ENCODE data around the gene SYT1.

The SYT1 gene

DNA sequence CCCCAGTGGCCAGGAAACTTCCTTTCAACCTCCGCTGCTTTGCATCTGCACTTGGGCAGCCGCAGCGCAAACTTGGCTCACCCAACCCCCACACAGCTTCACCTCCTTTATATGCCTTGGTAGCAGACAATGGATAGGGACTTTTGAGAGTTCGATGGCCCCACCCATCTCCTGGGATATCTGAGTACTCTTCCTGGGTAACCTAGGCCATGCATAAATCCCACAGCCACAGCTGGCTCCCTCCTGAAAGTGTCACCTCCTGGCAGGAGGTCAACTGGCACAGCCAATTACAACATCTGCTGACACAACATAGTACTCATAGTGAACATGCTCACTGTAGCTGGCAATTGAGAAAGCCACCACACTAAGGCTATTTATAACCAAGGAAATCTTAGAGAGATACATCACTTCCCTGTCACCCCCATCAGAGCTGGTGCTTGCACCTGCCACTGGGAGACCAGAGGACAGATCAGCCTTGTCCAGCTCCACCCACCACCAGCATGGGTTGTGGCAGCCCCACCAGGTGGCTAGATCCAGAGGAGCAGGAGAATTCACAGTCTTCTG, 410.0 kb downstream of the SYT1 start:
- no peak for DNase-seq (ENCODE audit: low read depth in 1 of 2, low spot score in 1 of 2)

DNA sequence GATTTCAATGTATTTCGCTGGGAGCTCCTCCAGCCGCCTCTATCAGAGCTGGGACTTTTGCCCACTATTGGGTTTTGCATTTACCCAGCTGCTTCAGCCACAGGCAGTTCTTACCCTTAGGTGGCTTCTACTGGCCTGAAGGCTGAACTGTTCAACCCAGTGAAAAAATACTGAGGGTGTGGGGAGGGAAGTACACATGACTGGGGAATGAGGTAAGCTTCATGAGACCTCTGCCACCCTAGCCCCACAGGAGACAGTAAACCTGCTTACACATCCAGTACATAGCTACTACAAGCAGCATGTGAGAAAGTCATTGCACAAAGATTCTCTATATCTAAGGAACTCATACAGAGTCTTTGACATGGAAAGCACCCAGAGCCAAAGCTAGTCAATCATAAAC, 411.1 kb downstream of the SYT1 start:
- DNase-seq (ENCODE audit: low read depth in 1 of 2, low spot score in 1 of 2) = no peak

DNA sequence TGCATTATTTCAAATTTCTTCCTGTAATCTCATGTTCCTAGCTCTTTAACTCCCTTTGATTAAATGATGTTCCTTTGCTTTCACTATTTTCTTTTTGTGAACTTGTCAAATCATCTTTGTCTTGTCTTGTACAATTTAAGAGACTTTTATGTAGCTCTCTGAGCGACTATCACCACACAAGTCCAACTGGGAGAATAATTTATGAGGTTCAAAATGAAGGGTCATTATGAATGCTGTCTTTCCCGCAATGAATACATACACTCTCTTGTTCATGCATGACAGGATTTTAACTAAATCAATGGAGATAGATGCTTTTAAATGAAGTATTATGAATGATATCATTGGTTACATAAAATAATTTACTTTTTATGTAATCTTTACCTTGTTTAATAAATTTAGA, 418.8 kb downstream of the SYT1 start:
- no peak for DNase-seq (ENCODE audit: low read depth in 1 of 2, low spot score in 1 of 2)

DNA sequence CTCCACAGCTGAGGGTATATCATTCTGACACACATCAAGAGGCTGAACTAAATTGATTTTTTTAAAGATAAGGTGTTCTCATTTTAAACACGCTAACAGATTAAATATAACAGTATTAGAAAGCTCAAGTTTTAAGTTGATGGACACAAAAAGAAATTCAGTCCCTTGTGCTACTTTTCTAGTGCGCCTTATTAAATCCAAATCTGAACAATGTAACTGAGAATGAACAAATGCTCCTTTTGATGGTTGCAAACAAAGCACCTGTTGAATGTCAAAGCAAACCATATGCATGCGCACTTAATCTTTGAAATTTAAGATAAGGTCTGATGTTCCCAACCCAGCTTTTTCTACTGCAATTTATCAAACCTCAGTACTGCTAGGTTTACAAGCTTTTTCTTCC, 424.3 kb downstream of the SYT1 start:
- no peak for DNase-seq (ENCODE audit: low read depth in 1 of 2, low spot score in 1 of 2)

DNA sequence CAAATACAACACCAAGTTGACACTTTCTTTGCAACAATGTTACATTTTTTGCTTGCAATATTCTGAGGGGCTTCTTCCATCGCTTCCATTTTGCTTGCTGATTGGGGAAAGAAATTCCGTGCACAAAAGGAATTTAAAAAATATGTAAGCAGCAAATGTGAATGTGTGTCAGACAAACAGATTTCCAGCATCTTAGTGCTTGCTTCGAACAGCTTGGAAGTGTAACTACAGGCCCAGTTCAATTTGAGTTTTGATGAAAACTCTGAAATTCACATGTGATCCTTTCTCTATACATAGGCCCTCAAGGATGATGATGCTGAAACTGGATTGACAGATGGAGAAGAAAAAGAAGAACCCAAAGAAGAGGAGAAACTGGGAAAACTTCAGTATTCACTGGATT, 427.1 kb downstream of the SYT1 start:
- no peak for DNase-seq (ENCODE audit: low read depth in 1 of 2, low spot score in 1 of 2)

- DNase-seq (ENCODE audit: low read depth in 1 of 2, low spot score in 1 of 2) = no peak
Measured at GRCh38 chr12:79294590-79294989, 430.0 kb downstream of the SYT1 start.

DNA sequence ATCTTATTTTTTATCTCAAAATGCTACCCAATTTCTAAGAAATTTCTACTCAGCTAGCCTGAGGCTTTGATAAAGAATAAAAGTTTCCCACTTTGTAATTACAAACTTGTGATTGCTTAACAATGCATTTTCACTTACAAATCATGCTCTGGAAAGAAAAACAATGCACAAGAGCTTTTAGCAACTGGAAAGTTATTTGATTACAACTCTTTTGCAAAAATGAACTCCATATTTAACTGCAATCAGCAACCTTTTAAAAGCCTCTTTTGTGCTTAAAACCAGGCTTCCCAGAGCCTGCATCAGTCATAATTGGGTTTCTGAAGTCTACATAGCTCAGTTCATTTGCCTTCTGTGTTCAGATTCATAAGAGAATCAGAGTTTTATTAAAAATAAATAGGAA, 431.0 kb downstream of the SYT1 start:
- no peak for DNase-seq (ENCODE audit: low read depth in 1 of 2, low spot score in 1 of 2)

- DNase-seq (ENCODE audit: low read depth in 1 of 2, low spot score in 1 of 2) = no peak
Measured at GRCh38 chr12:79296133-79296532, 431.6 kb downstream of the SYT1 start.

GRCh38 chr12:79296871-79297270, 432.3 kb downstream of the SYT1 start:
- DNase-seq (ENCODE audit: low read depth in 1 of 2, low spot score in 1 of 2) = no peak

GRCh38 chr12:79298506-79298905, 433.9 kb downstream of the SYT1 start:
- DNase-seq (ENCODE audit: low read depth in 1 of 2, low spot score in 1 of 2) = no peak

DNA sequence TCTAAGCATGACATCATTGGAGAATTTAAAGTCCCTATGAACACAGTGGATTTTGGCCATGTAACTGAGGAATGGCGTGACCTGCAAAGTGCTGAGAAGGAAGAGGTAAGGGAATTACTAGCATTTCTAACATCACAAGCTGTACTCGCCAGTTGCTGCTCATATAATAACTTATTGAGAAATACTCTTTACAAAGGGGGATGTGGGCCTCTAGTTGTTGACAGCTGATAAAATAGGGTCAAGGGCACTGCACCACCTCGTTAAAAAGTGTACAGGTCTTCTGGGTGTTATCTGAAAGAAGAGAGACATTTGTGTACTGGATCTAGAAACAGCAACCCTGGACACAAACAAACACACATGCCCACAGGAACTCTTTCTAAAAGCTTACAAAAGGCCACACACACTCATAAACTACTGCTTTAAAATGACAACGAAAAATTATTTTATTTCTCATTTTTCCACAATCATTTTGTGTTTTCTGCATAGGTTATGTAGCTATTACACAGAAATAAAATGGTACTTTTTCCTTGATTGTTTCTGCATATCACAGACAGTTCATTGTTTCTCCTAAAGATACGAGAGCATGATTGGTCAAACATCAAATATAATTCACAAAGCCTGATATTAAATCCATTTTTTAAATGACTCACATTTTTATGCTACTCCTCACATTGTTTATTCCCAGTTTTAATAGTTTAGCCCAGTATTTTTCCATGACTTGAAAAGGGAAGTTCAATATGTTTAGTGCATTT, 435.0 kb downstream of the SYT1 start:
- DNase-seq (ENCODE audit: low read depth in 1 of 2, low spot score in 1 of 2) = no peak

GRCh38 chr12:79300199-79300568, 435.6 kb downstream of the SYT1 start:
- no peak for DNase-seq (ENCODE audit: low read depth in 1 of 2, low spot score in 1 of 2)

- DNase-seq (ENCODE audit: low read depth in 1 of 2, low spot score in 1 of 2) = no peak
Measured at GRCh38 chr12:79301181-79301580, 436.6 kb downstream of the SYT1 start.

- no peak for DNase-seq (ENCODE audit: low read depth in 1 of 2, low spot score in 1 of 2)
Measured at GRCh38 chr12:79302162-79302814, 437.7 kb downstream of the SYT1 start.

GRCh38 chr12:79307340-79307739, 442.8 kb downstream of the SYT1 start:
- DNase-seq (ENCODE audit: low read depth in 1 of 2, low spot score in 1 of 2) = no peak

DNA sequence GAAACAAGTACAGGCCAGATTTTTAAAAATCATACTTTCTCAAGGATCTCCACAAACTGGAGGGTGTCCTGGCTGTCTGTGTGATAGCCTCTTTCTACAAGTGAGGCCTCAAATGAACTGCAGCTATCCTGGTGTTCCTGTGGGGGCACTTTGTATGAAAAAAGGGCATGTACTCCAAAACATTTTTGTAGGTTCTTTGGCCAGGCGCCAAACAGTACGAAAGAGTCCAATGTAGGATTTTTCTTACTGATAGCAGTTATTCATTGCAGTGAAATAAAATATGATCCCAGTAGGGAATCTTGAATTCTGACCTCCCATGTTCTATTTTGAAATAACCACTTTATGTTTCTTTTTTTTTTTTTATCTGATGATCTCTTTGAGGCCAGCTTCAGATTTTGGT, 444.5 kb downstream of the SYT1 start:
- DNase-seq (ENCODE audit: low read depth in 1 of 2, low spot score in 1 of 2) = no peak

GRCh38 chr12:79317179-79317847, 452.7 kb downstream of the SYT1 start:
- no peak for DNase-seq (ENCODE audit: low read depth in 1 of 2, low spot score in 1 of 2)

DNA sequence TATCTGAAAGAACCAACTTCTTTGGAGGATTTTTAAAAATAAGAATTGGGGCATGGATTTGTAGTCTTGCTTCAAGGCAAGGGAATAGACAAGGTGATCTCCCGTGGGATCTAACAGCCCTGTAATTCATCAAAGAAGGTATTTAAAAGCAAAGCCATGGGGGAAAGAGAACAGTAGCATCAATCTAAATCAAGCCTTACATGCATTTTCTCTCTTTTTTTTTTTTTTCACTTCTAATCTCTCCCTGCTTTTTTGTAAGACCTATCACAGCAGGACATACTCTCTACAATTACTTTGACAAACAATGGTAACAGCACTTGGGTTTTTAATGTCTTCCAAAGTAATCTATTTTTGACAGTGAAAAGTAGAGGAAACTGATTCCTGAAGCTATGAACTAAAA, 458.3 kb downstream of the SYT1 start:
- DNase-seq (ENCODE audit: low read depth in 1 of 2, low spot score in 1 of 2) = no peak

DNA sequence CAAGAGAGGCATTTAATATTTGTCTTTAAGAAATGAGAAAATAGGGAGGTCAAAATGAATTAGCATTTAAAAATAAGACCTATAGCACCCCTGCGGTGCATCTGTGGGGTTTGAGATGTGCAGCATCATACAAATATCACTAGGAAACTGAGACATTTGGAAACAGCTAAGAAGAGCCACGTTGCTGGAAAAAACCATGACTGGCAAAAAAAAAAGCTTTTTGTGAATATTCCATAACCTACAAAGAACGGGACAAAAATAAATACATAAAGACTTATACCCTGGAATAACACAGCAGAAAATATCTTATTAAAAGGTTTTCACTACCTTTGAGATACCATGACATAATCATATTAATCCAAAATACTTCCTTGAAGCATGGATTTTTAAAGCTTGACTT, 460.0 kb downstream of the SYT1 start:
- DNase-seq (ENCODE audit: low read depth in 1 of 2, low spot score in 1 of 2) = no peak

GRCh38 chr12:79326222-79326621, 461.6 kb downstream of the SYT1 start:
- DNase-seq (ENCODE audit: low read depth in 1 of 2, low spot score in 1 of 2) = no peak

DNA sequence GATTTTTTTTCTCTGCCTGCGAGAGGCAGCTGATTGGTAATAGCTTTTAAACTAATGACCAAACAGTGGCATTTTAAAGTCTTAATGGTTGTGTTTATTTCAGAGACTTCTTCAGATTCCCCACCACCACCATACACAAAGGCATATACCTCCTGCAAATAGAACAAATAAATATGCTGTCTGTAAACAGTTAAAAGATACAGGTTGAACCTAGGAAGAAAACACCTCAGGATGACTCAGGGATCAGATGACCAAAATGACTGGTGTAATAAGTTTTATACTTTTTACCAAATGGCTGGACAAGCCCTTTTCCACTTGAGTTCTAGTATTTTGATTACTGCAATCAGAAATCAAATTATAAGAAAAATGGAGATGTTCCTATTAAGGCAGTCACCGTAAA, 462.1 kb downstream of the SYT1 start:
- no peak for DNase-seq (ENCODE audit: low read depth in 1 of 2, low spot score in 1 of 2)

DNA sequence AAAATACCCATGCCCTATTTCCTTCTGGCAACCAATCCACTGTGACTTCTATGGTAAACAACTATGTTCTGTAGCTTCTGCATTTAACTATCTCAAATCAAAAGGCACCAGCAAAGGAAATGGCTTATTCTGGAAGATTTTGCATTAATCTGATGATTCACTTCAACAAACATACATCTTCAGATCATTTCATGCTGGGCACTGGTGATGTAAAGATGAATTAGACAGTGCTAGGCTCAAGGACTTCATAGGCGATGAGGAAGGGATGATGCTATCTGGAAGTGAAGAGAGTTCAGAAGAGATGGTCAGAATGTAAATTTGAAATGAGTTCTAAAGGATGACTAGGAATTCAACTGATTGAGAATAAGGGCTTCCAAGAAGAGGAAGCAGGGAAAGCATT, 462.9 kb downstream of the SYT1 start:
- no peak for DNase-seq (ENCODE audit: low read depth in 1 of 2, low spot score in 1 of 2)

Measured in activated T-helper 1 cell treated with anti-CD3 and anti-CD28 coated beads, Interleukin-2, amount 50 U/mL, for 16 hours (primary cell).